GM19438 (cell line): ENCODE data around the gene KCNT2.
"Not testable (repeated sequence)": the region's sequence is repeated elsewhere in the genome, so short reads cannot be mapped to it uniquely, and the experiment has no call there.

ENCODE experiments used
- ATAC-seq: cut with Tn5 transposase; IDR thresholded peaks from one replicate; pipeline ENCODE4 v1.9.1; 2021; ENCODE audit warnings: low read depth; ENCODE audit not compliant: unreplicated experiment

Gene KCNT2

GRCh38 chr1:196608390-196609369, at the start of gene KCNT2:
TSS of gene KCNT2 (minus strand) at chr1:196608440. CDS start at chr1:196608309, 131 bp downstream.
- ATAC-seq = no peak

- ATAC-seq = no peak
Measured at GRCh38 chr1:196655494-196655893, 47.3 kb upstream of the KCNT2 start.

- ATAC-seq = no peak
Measured at GRCh38 chr1:196655071-196655470, 46.8 kb upstream of the KCNT2 start.

- ATAC-seq = no peak
Measured at GRCh38 chr1:196654271-196654670, 46.0 kb upstream of the KCNT2 start.

GRCh38 chr1:196651637-196652215, 43.5 kb upstream of the KCNT2 start, which contains the start of gene CFH:
TSS of gene CFH (plus strand) at chr1:196652043. CDS start at chr1:196652118, 75 bp downstream.
- no peak for ATAC-seq

- ATAC-seq = no peak
Measured at GRCh38 chr1:196651079-196651478, 42.8 kb upstream of the KCNT2 start.

- ATAC-seq = no peak
Measured at GRCh38 chr1:196650403-196650802, 42.2 kb upstream of the KCNT2 start.

GRCh38 chr1:196649990-196650389, 41.8 kb upstream of the KCNT2 start:
- no peak for ATAC-seq

GRCh38 chr1:196640976-196641375, 32.7 kb upstream of the KCNT2 start:
- no peak for ATAC-seq

GRCh38 chr1:196639291-196639690, 31.1 kb upstream of the KCNT2 start:
- ATAC-seq = not testable (repeated sequence)

GRCh38 chr1:196638466-196638865, 30.2 kb upstream of the KCNT2 start:
- no peak for ATAC-seq

GRCh38 chr1:196637606-196638005, 29.4 kb upstream of the KCNT2 start:
- ATAC-seq = no peak

GRCh38 chr1:196628838-196629237, 20.6 kb upstream of the KCNT2 start:
- no peak for ATAC-seq

GRCh38 chr1:196623079-196623478, 14.8 kb upstream of the KCNT2 start:
- ATAC-seq = no peak

- ATAC-seq = no peak
Measured at GRCh38 chr1:196619721-196620120, 11.5 kb upstream of the KCNT2 start.

GRCh38 chr1:196611873-196612272, 3.6 kb upstream of the KCNT2 start:
- no peak for ATAC-seq

- no peak for ATAC-seq
Measured at GRCh38 chr1:196609370-196609737, 1.1 kb upstream of the KCNT2 start.

GRCh38 chr1:196607981-196608380, 259 bp downstream of the KCNT2 start:
- ATAC-seq = no peak

GRCh38 chr1:196603651-196604050, 4.6 kb downstream of the KCNT2 start:
- ATAC-seq = no peak

GRCh38 chr1:196598942-196599748, 9.1 kb downstream of the KCNT2 start:
- no peak for ATAC-seq

GRCh38 chr1:196594700-196595099, 13.5 kb downstream of the KCNT2 start:
- no peak for ATAC-seq
